ENCODE data around the gene MAP4K4.
"Not testable (repeated sequence)": the region's sequence is repeated elsewhere in the genome, so short reads cannot be mapped to it uniquely, and the experiment has no call there.

The MAP4K4 gene

GRCh38 chr2:101930847-101931246, 233.3 kb downstream of the MAP4K4 start:
- H3K4me1 ChIP-seq (ENCODE audit: insufficient read depth, low read length): no peaks in the 10 kb centered on the region
- no peak overlapping the region for H3K27ac ChIP-seq (ENCODE audit: low read length)
- H3K79me2 ChIP-seq (ENCODE audit: insufficient read depth, low read length): no peaks in the 10 kb centered on the region
- no peak overlapping the region for H3K4me2 ChIP-seq (ENCODE audit: insufficient read depth, low read length)
- no peak overlapping the region for H3K4me3 ChIP-seq (ENCODE audit: low read depth in 1 of 2, low read length in 2 of 2)
- ATAC-seq (ENCODE audit: insufficient read depth, low read depth) (no peak), DNase-seq (no peak)
- H3K9me3 ChIP-seq (ENCODE audit: insufficient read depth, low read length, severe bottlenecking): peaks cover 11% of the 10 kb centered on the region
- no peak overlapping the region for H2AFZ ChIP-seq (ENCODE audit: low read depth, low read length)
- no peaks in the 10 kb centered on the region for H3K27me3 ChIP-seq (ENCODE audit: insufficient read depth, low read length, poor library complexity)
- H4K20me1 ChIP-seq (ENCODE audit: insufficient read depth, low read length): no peaks in the 10 kb centered on the region
- no peaks in the 10 kb centered on the region for H3K36me3 ChIP-seq (ENCODE audit: insufficient read depth, low read length)
- no peak overlapping the region for H3K9ac ChIP-seq (ENCODE audit: low read depth, low read length)
- TF ChIP-seq EZH2 (IDR thresholded peaks at IDR 0.05; ENCODE audit: borderline replicate concordance, low read depth, low read length, severe bottlenecking) (no peak), CTCF (IDR thresholded peaks at IDR 0.05; ENCODE audit: borderline replicate concordance, extremely low read depth, low read length, poor library complexity, severe bottlenecking) (no peak)

- H2AFZ ChIP-seq (ENCODE audit: low read depth, low read length): no peak overlapping the region
- ATAC-seq (ENCODE audit: insufficient read depth, low read depth) (no peak), DNase-seq (no peak)
- TF ChIP-seq CTCF (IDR thresholded peaks at IDR 0.05; ENCODE audit: borderline replicate concordance, extremely low read depth, low read length, poor library complexity, severe bottlenecking) (no peak), EZH2 (IDR thresholded peaks at IDR 0.05; ENCODE audit: borderline replicate concordance, low read depth, low read length, severe bottlenecking) (no peak)
- no peak overlapping the region for H3K27ac ChIP-seq (ENCODE audit: low read length)
- no peaks in the 10 kb centered on the region for H3K4me1 ChIP-seq (ENCODE audit: insufficient read depth, low read length)
- H3K79me2 ChIP-seq (ENCODE audit: insufficient read depth, low read length): no peaks in the 10 kb centered on the region
- H4K20me1 ChIP-seq (ENCODE audit: insufficient read depth, low read length): no peaks in the 10 kb centered on the region
- H3K36me3 ChIP-seq (ENCODE audit: insufficient read depth, low read length): no peaks in the 10 kb centered on the region
- no peaks in the 10 kb centered on the region for H3K27me3 ChIP-seq (ENCODE audit: insufficient read depth, low read length, poor library complexity)
- no peak overlapping the region for H3K4me3 ChIP-seq (ENCODE audit: low read depth in 1 of 2, low read length in 2 of 2)
- H3K4me2 ChIP-seq (ENCODE audit: insufficient read depth, low read length): no peak overlapping the region
- H3K9me3 ChIP-seq (ENCODE audit: insufficient read depth, low read length, severe bottlenecking): peaks cover 7% of the 10 kb centered on the region
- no peak overlapping the region for H3K9ac ChIP-seq (ENCODE audit: low read depth, low read length)
Measured at GRCh38 chr2:101931402-101931801, 233.9 kb downstream of the MAP4K4 start.

- not testable (repeated sequence) for DNase-seq; H3K27me3 ChIP-seq (ENCODE audit: insufficient read depth, low read length, poor library complexity); ATAC-seq (ENCODE audit: insufficient read depth, low read depth); H3K79me2 ChIP-seq (ENCODE audit: insufficient read depth, low read length); H3K36me3 ChIP-seq (ENCODE audit: insufficient read depth, low read length); H3K9ac ChIP-seq (ENCODE audit: low read depth, low read length); H3K27ac ChIP-seq (ENCODE audit: low read length); H3K9me3 ChIP-seq (ENCODE audit: insufficient read depth, low read length, severe bottlenecking); H3K4me1 ChIP-seq (ENCODE audit: insufficient read depth, low read length); H3K4me3 ChIP-seq (ENCODE audit: low read depth in 1 of 2, low read length in 2 of 2); H4K20me1 ChIP-seq (ENCODE audit: insufficient read depth, low read length); H3K4me2 ChIP-seq (ENCODE audit: insufficient read depth, low read length); H2AFZ ChIP-seq (ENCODE audit: low read depth, low read length)
Measured at GRCh38 chr2:101935764-101936163, 238.3 kb downstream of the MAP4K4 start.

- Histone ChIP-seq H3K36me3 (ENCODE audit: insufficient read depth, low read length) (no peaks in the 10 kb centered on the region), H3K9ac (ENCODE audit: low read depth, low read length) (no peak overlapping the region), H3K79me2 (ENCODE audit: insufficient read depth, low read length) (no peaks in the 10 kb centered on the region), H3K27me3 (ENCODE audit: insufficient read depth, low read length, poor library complexity) (peaks cover 3% of the 10 kb centered on the region), H3K4me3 (ENCODE audit: low read depth in 1 of 2, low read length in 2 of 2) (no peak overlapping the region), H3K9me3 (ENCODE audit: insufficient read depth, low read length, severe bottlenecking) (no peaks in the 10 kb centered on the region), H2AFZ (ENCODE audit: low read depth, low read length) (no peak overlapping the region), H3K4me1 (ENCODE audit: insufficient read depth, low read length) (no peaks in the 10 kb centered on the region), H3K4me2 (ENCODE audit: insufficient read depth, low read length) (no peak overlapping the region), H3K27ac (ENCODE audit: low read length) (no peak overlapping the region), H4K20me1 (ENCODE audit: insufficient read depth, low read length) (no peaks in the 10 kb centered on the region)
- TF ChIP-seq CTCF (IDR thresholded peaks at IDR 0.05; ENCODE audit: borderline replicate concordance, extremely low read depth, low read length, poor library complexity, severe bottlenecking) (no peak), EZH2 (IDR thresholded peaks at IDR 0.05; ENCODE audit: borderline replicate concordance, low read depth, low read length, severe bottlenecking) (no peak)
- no peak for DNase-seq
- no peak for ATAC-seq (ENCODE audit: insufficient read depth, low read depth)
Measured at GRCh38 chr2:101942851-101943250, 245.3 kb downstream of the MAP4K4 start.

All from DND-41 (cell line).